HepG2 (cell line): ENCODE measurements around the gene LRRTM2. TPM values are rescaled to one million over a fixed set of nuclear protein-coding genes. Genes with fewer than 3 reads are reported as not detected.

Experiments
- ATAC-seq: fragments of 200-7000 bp; cut with Tn5 transposase; 3 replicates; pipeline ENCODE4 v1.9.1; 2020; ENCODE audit warnings: mild to moderate bottlenecking, moderate library complexity
- BruUV-seq: library from RNA; stranded (reverse); fragments of 400-500 nt; replicated peaks from 2 replicates; lab custom pipeline; 2021; lab: Mats Ljungman, UMichigan
- CTCF ChIA-PET: fragments of 300-600 bp; formaldehyde crosslinking; extraction: SDS; loops from one replicate; lab custom pipeline; 2021; ENCODE audit warnings: low total read pairs, inconsistent platforms, low intra/inter-chr PET ratio; lab: Yijun Ruan, JAX
- POLR2A ChIA-PET: fragments of 350-600 bp; sonication (Branson Sonifier 250); formaldehyde crosslinking; loops from one replicate; lab custom pipeline; 2020; ENCODE audit warnings: antibody characterized with exemption, inconsistent platforms; lab: Yijun Ruan, JAX
- DNase-seq: peaks from one replicate; pipeline ENCODE4 v3.0.0-alpha.2; 2015; ENCODE audit warnings: low spot score
- FAIRE-seq: peaks from 3 replicates; lab custom pipeline; 2011; peaks lifted over from hg19 to GRCh38; lab: Jason Lieb, UNC
- H2AFZ ChIP-seq: one replicate; pipeline ENCODE4 v1.6.1; 2011; ENCODE audit warnings: low read length, inconsistent platforms
- H3K27ac ChIP-seq: fragments of 300-600 bp; 3 replicates; pipeline ENCODE4 v1.8.0; 2011; ENCODE audit warnings: mixed run types, mild to moderate bottlenecking, mixed read lengths, low read length, inconsistent platforms; ENCODE audit not compliant: insufficient read depth; ENCODE audit errors: extremely low read length
- H3K27me3 ChIP-seq, 2 experiments: fragments of 200-600 bp in 1 of 2; 2 replicates in 1 of 2; 3 replicates in 1 of 2; pipeline versions ENCODE4 v1.6.0 to v1.8.0; 2011; ENCODE audit warnings: low read length in 2 of 2, mild to moderate bottlenecking in 2 of 2, moderate library complexity in 2 of 2, inconsistent platforms in 1 of 2; ENCODE audit not compliant: insufficient read depth in 2 of 2, control insufficient read depth in 1 of 2
- H3K36me3 ChIP-seq, 2 experiments: fragments of 200-600 bp in 1 of 2; replicated peaks in 1 of 2; 2 replicates in 1 of 2; 3 replicates in 1 of 2; pipeline versions ENCODE4 v1.5.1 to v1.8.0; 2011; ENCODE audit warnings: low read length in 2 of 2, inconsistent platforms in 1 of 2; ENCODE audit not compliant: insufficient read depth in 2 of 2, control insufficient read depth in 1 of 2
- H3K4me1 ChIP-seq: 2 replicates; pipeline ENCODE4 v1.5.1; 2012; ENCODE audit warnings: low read length, inconsistent platforms; ENCODE audit not compliant: insufficient read depth
- H3K4me2 ChIP-seq: 2 replicates; pipeline ENCODE4 v1.6.0; 2011; ENCODE audit warnings: low read depth, low read length, inconsistent platforms
- H3K4me3 ChIP-seq, 3 experiments: fragments of 200-600 bp in 1 of 3; sonication (generic), shearing (Covaris generic) in 1 of 3; replicated peaks in 1 of 3; 2 replicates each; pipeline ENCODE4 v1.5.1; 2011 to 2016; ENCODE audit warnings: low read length in 3 of 3, inconsistent platforms in 2 of 3, low read depth in 2 of 3, mild to moderate bottlenecking in 2 of 3, control low read depth in 1 of 3, mixed read lengths in 1 of 3; ENCODE audit not compliant: insufficient read depth in 1 of 3
- H3K79me2 ChIP-seq: one replicate; pipeline ENCODE4 v1.6.1; 2011; ENCODE audit warnings: low read length, inconsistent platforms; ENCODE audit not compliant: insufficient read depth
- H3K9ac ChIP-seq: 2 replicates; pipeline ENCODE4 v1.6.0; 2011; ENCODE audit warnings: mild to moderate bottlenecking, low read depth, low read length, inconsistent platforms; ENCODE audit not compliant: insufficient read depth
- H3K9me3 ChIP-seq: 2 replicates; pipeline ENCODE4 v1.5.1; 2012; ENCODE audit warnings: mild to moderate bottlenecking, low read length
- H4K20me1 ChIP-seq: 2 replicates; pipeline ENCODE4 v1.6.0; 2011; ENCODE audit warnings: inconsistent platforms, mild to moderate bottlenecking, low read length, moderate library complexity; ENCODE audit not compliant: insufficient read depth
- ARHGAP35 ChIP-seq: sonication (generic); formaldehyde crosslinking; IDR thresholded peaks from 2 replicates; pipeline ENCODE4 v1.9.0; 2022; ENCODE audit warnings: mild to moderate bottlenecking, inconsistent platforms, moderate library complexity, missing genetic modification reagents, borderline replicate concordance
- ARNT2 ChIP-seq: sonication (generic); formaldehyde crosslinking; IDR thresholded peaks from 2 replicates; pipeline ENCODE4 v1.8.0; 2022; ENCODE audit warnings: mild to moderate bottlenecking, low read depth, missing genetic modification reagents, moderate library complexity
- ATF6 ChIP-seq: sonication (generic); formaldehyde crosslinking; conservative IDR thresholded peaks from 2 replicates; pipeline ENCODE4 v1.4.0; 2020; ENCODE audit warnings: missing genetic modification reagents
- CEBPB ChIP-seq: IDR thresholded peaks from 2 replicates; pipeline ENCODE4 v1.6.1; 2011; ENCODE audit warnings: low read depth, low read length, improper control_type of control experiment, borderline replicate concordance
- CENPBD1 ChIP-seq: sonication (generic); formaldehyde crosslinking; IDR thresholded peaks from 2 replicates; pipeline ENCODE4 v1.8.0; 2022; ENCODE audit warnings: missing genetic modification reagents, low read depth, mild to moderate bottlenecking, borderline replicate concordance
- GTF2F1 ChIP-seq: fragments of 150-350 bp; IDR thresholded peaks from 2 replicates; pipeline ENCODE4 v1.6.1; 2014; ENCODE audit warnings: low read length
- GTF3A ChIP-seq: sonication (generic); formaldehyde crosslinking; conservative IDR thresholded peaks from 2 replicates; pipeline ENCODE4 v1.4.0; 2020; ENCODE audit warnings: mild to moderate bottlenecking, missing genetic modification reagents
- LCORL ChIP-seq, 2 experiments: fragments of 450-650 bp in 1 of 2; sonication (generic) in 1 of 2; formaldehyde crosslinking in 1 of 2; IDR thresholded peaks; 2 replicates each; pipeline versions ENCODE4 v1.5.0 to v1.6.1; 2017 to 2020; ENCODE audit warnings: antibody characterized with exemption in 1 of 2, missing genetic modification reagents in 1 of 2
- RFX3 ChIP-seq: IDR thresholded peaks from 2 replicates; pipeline ENCODE4 v1.6.1; 2016; ENCODE audit warnings: missing biosample characterization, missing genetic modification reagents
- TRIM22 ChIP-seq: fragments of 450-650 bp; IDR thresholded peaks from 2 replicates; pipeline ENCODE4 v1.6.1; 2017
- ZEB1 ChIP-seq: IDR thresholded peaks from 2 replicates; pipeline ENCODE4 v1.6.1; 2012; ENCODE audit warnings: mild to moderate bottlenecking, low read depth, inconsistent platforms; ENCODE audit not compliant: insufficient replicate concordance
- ZNF253 ChIP-seq: sonication (generic); formaldehyde crosslinking; IDR thresholded peaks from 2 replicates; pipeline ENCODE4 v1.8.0; 2022; ENCODE audit warnings: mild to moderate bottlenecking, missing genetic modification reagents, borderline replicate concordance
- ZNF282 ChIP-seq: fragments of 450-650 bp; IDR thresholded peaks from 2 replicates; pipeline ENCODE4 v1.6.1; 2018; ENCODE audit not compliant: partially characterized antibody
- ZNF678 ChIP-seq: sonication (generic); formaldehyde crosslinking; IDR thresholded peaks from 2 replicates; pipeline ENCODE4 v1.4.0; 2020; ENCODE audit warnings: mild to moderate bottlenecking, missing genetic modification reagents
- WGBS: methylation state at CpG from one replicate; pipeline ENCODE4 v1.1.6; 2017; ENCODE audit warnings: low lambda C conversion rate; 5-methylcytosine and 5-hydroxymethylcytosine counted together
- in situ Hi-C: cut with HindIII; loops from 2 replicates; pipeline ENCODE4 v1.10.0; 2017; ENCODE audit warnings: low pct_unique_long_range_greater_than_20kb; ENCODE audit not compliant: extremely low pct_ligation_motif_present
- intact Hi-C: fragments of 100-400 bp; cut with micrococcal nuclease; formaldehyde crosslinking; loops from one replicate; pipeline ENCODE4 v1.10.0; 2022; ENCODE audit not compliant: unreplicated experiment
- polyA plus RNA-seq, 8 experiments: library from polyadenylated mRNA; depleted of rRNA in 3 of 8; stranded (reverse) in 7 of 8; unstranded in 1 of 8; fragments of >200 nt; fragmentation: Illumina TruSeq in 4 of 8; extraction: Trizol in 4 of 8; gene quantifications; 2 replicates each; pipeline versions ENCODE4 v1.2.1 to v1.2.3, GENCODE V29; 2011 to 2016; ENCODE audit warnings: low read depth in 4 of 8, missing spikeins in 1 of 8, mixed read lengths in 1 of 8; ENCODE audit not compliant: insufficient read depth in 1 of 8
- total RNA-seq, 5 experiments: library from RNA; depleted of rRNA; stranded (reverse); fragments of >200 nt; fragmentation: Illumina TruSeq; extraction: Trizol; gene quantifications; 2 replicates each; pipeline ENCODE4 v1.2.3, GENCODE V29; 2016; ENCODE audit warnings: low read depth in 1 of 5
- TF ChIP-seq, protein P1 (sequence below): sonication (generic); formaldehyde crosslinking; IDR thresholded peaks from 2 replicates; pipeline ENCODE4 v1.8.1; 2022; ENCODE audit warnings: low read depth, mild to moderate bottlenecking, missing genetic modification reagents

The LRRTM2 gene
- total and polyA plus RNA-seq, 2 of the 13 experiments (the other 11 are each of a cell fraction or from before 2014, with no cell fraction given), result not detected

GRCh38 chr5:138869763-138870500 lies 5.2 kb downstream of the LRRTM2 start:
- Histone ChIP-seq H4K20me1 (peaks cover 75% of the 10 kb centered on the region), H3K4me3 (no peak overlapping the region), H3K4me2 (no peak overlapping the region), H3K4me1 (peaks cover 40% of the 10 kb centered on the region), H3K27me3 (no peaks in the 10 kb centered on the region), H3K79me2 (peaks cover 19% of the 10 kb centered on the region), H3K36me3 (0 out of 5 replicates have a peak, but pooled peaks cover 0 to 9% of the 10 kb centered on the region in 2 experiments), H3K9ac (no peak overlapping the region), H3K9me3 (no peaks in the 10 kb centered on the region), H3K27ac (no peak overlapping the region), H2AFZ (no peak overlapping the region)
- BruUV-seq, result no TSS peak
- POLR2A ChIA-PET, result no interaction called here
- ATAC-seq, result no peak
- in situ Hi-C loops (no loop called here), intact Hi-C loops (no loop called here)
- WGBS, result 95% methylated on average over 5 of the region's 5 CpGs
- DNase-seq, result no peak
- FAIRE-seq, result no peak
- CTCF ChIA-PET, result no interaction called here
- TF ChIP-seq CENPBD1 (CRISPR knock-in tag) (no peak), ZNF678 (no peak), ARHGAP35 (CRISPR knock-in tag) (no peak), ATF6 (CRISPR knock-in tag) (no peak), GTF3A (CRISPR knock-in tag) (no peak), ARNT2 (CRISPR knock-in tag) (no peak), ZEB1 (no peak), TRIM22 (no peak), LCORL (IDR thresholded peaks at IDR 0.05) (no peak), LCORL (CRISPR knock-in tag; IDR thresholded peaks at IDR 0.05) (no peak), CEBPB (no peak), GTF2F1 (no peak), RFX3 (CRISPR knock-in tag) (no peak), ZNF253 (no peak), ZNF282 (no peak)
- TF ChIP-seq, protein P1, sequence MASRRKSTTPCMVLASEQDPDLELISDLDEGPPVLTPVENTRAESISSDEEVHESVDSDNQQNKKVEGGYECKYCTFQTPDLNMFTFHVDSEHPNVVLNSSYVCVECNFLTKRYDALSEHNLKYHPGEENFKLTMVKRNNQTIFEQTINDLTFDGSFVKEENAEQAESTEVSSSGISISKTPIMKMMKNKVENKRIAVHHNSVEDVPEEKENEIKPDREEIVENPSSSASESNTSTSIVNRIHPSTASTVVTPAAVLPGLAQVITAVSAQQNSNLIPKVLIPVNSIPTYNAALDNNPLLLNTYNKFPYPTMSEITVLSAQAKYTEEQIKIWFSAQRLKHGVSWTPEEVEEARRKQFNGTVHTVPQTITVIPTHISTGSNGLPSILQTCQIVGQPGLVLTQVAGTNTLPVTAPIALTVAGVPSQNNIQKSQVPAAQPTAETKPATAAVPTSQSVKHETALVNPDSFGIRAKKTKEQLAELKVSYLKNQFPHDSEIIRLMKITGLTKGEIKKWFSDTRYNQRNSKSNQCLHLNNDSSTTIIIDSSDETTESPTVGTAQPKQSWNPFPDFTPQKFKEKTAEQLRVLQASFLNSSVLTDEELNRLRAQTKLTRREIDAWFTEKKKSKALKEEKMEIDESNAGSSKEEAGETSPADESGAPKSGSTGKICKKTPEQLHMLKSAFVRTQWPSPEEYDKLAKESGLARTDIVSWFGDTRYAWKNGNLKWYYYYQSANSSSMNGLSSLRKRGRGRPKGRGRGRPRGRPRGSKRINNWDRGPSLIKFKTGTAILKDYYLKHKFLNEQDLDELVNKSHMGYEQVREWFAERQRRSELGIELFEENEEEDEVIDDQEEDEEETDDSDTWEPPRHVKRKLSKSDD (CRISPR knock-in tag), result no peak
